Gastrocnemius medialis (tissue), 4 donors: ENCODE measurements around the gene LEKR1.

ENCODE experiments used
- CTCF ChIP-seq, 5 experiments: fragments of 450-650 bp in 3 of 5; fragments of 200-600 bp in 2 of 5; sonication (generic) in 2 of 5; IDR thresholded peaks in 4 of 5; conservative IDR thresholded peaks in 1 of 5; 1 replicate in 4 of 5; 2 replicates in 1 of 5; pipeline ENCODE4 v1.5.1; 2016 to 2019; ENCODE audit warnings: antibody characterized with exemption in 5 of 5, mild to moderate bottlenecking in 3 of 5, moderate library complexity in 3 of 5
- POLR2A ChIP-seq, 2 donors: fragments of 450-650 bp; IDR thresholded peaks; one replicate each; pipeline ENCODE4 v1.6.1; 2017; ENCODE audit warnings: antibody characterized with exemption in 2 of 2, mild to moderate bottlenecking in 2 of 2, moderate library complexity in 2 of 2

GRCh38 chr3:156834962-156835535, 8.9 kb downstream of the LEKR1 start:
- TF ChIP-seq POLR2A (IDR thresholded peaks at IDR 0.05) (no peak), CTCF (IDR thresholded peaks at IDR 0.05 in 4 of 5, conservative IDR thresholded peaks at IDR 0.05 in 1 of 5) (no peak)
